Peyer's patch (tissue), 4 donors: ENCODE results near the gene MOSPD3. TPM values are rescaled to one million over a fixed set of nuclear protein-coding genes. Genes with fewer than 3 reads are reported as not detected.

ENCODE experiments used
- DNase-seq, 3 donors: peaks; one replicate each; pipeline ENCODE4 v3.0.0-alpha.2; 2017 to 2019
- H3K27ac ChIP-seq, 4 donors: fragments of 200-600 bp; sonication (generic); one replicate each; pipeline ENCODE4 v1.5.1; 2016 to 2019
- H3K27me3 ChIP-seq, 2 donors: fragments of 200-600 bp; sonication (generic); one replicate each; pipeline ENCODE4 v1.5.1; 2019
- H3K36me3 ChIP-seq, 3 donors: fragments of 200-600 bp; sonication (generic); one replicate each; pipeline ENCODE4 v1.5.1; 2016 to 2019
- H3K4me1 ChIP-seq, 4 donors: fragments of 200-600 bp; sonication (generic); one replicate each; pipeline ENCODE4 v1.5.1; 2016 to 2019
- H3K4me3 ChIP-seq, 4 donors: fragments of 200-600 bp; sonication (generic); 1 replicate in 3 of 4; 2 replicates in 1 of 4; pipeline ENCODE4 v1.5.1; 2016 to 2019; ENCODE audit warnings: mild to moderate bottlenecking in 1 of 4
- H3K9me3 ChIP-seq, 4 donors: fragments of 200-600 bp; sonication (generic); one replicate each; pipeline ENCODE4 v1.5.1; 2016 to 2019; ENCODE audit warnings: mild to moderate bottlenecking in 1 of 4
- POLR2A ChIP-seq, 2 donors: fragments of 450-650 bp; IDR thresholded peaks; one replicate each; pipeline ENCODE4 v1.5.1; 2017; ENCODE audit warnings: antibody characterized with exemption in 2 of 2, mild to moderate bottlenecking in 2 of 2, moderate library complexity in 2 of 2
- total RNA-seq, 4 donors: library from RNA; depleted of rRNA; stranded (reverse); fragments of >200 nt; gene quantifications; one replicate each; pipeline ENCODE4 v1.1.0, GENCODE V29; 2016
- TF ChIP-seq, protein P1 (sequence below), 6 experiments: fragments of 450-650 bp in 4 of 6; fragments of 200-600 bp in 2 of 6; sonication (generic) in 1 of 6; IDR thresholded peaks; one replicate each; pipeline ENCODE4 v1.5.1; 2017 to 2019; ENCODE audit warnings: antibody characterized with exemption in 6 of 6, mild to moderate bottlenecking in 3 of 6, moderate library complexity in 1 of 6

MOSPD3 gene
- total RNA-seq, 4 donors from 2014 or later = 5.0 to 14.2 (median 7.3) TPM

DNA sequence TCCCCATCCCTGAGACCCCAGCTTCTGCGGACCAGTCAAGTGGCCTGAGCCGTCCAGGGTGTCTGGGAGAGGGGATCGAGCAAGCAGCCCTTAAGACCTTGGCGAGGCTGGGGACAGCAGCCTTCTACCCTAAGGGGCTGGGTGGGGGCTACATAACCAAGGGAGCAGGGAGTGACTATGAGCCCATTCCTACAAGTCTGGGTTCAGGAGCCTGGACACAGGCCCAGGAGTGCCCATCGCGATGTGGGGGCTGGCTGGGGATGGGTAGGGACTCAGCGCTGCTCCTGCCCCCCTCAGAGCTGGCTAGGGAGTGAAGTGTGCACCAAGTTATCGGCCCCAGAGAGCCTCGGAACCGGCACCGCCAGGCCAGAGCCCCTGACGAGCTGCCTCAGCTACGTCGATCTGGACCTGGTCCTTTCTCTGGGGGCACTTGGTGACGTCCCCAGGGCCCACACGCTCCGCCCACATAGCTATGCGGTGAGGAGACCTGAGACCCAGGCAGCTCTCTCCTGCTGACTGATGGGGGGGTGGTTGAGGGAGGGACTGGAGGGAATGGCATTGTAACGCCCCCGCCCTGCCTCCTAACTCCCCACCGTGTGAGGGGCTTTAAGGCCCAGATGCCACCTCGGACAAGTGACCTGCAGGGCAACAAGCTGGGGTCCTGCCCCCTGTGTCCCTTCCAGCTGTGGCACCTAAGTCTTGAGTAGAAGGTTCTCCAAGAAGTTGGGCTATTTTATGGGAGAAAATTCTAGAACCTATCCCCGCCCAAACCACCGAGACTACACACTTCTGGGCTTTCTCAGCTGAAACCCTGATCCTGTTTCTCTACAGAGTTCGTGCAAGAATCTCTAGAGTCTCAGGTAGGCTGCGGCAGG is 41.1 kb upstream of the MOSPD3 start:
- no peak for DNase-seq
- H3K27ac ChIP-seq = no peak overlapping the region
- TF ChIP-seq POLR2A (IDR thresholded peaks at IDR 0.05) = no peak
- TF ChIP-seq, protein P1, sequence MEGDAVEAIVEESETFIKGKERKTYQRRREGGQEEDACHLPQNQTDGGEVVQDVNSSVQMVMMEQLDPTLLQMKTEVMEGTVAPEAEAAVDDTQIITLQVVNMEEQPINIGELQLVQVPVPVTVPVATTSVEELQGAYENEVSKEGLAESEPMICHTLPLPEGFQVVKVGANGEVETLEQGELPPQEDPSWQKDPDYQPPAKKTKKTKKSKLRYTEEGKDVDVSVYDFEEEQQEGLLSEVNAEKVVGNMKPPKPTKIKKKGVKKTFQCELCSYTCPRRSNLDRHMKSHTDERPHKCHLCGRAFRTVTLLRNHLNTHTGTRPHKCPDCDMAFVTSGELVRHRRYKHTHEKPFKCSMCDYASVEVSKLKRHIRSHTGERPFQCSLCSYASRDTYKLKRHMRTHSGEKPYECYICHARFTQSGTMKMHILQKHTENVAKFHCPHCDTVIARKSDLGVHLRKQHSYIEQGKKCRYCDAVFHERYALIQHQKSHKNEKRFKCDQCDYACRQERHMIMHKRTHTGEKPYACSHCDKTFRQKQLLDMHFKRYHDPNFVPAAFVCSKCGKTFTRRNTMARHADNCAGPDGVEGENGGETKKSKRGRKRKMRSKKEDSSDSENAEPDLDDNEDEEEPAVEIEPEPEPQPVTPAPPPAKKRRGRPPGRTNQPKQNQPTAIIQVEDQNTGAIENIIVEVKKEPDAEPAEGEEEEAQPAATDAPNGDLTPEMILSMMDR (IDR thresholded peaks at IDR 0.05) = no peak
- H3K4me3 ChIP-seq = no peak overlapping the region
- H3K27me3 ChIP-seq = no peaks in the 10 kb centered on the region
- peaks cover 0 to 50% (median 19%) of the 10 kb centered on the region in 4 donors for H3K4me1 ChIP-seq
- H3K9me3 ChIP-seq = no peaks in the 10 kb centered on the region
- peaks cover 0 to 25% (median 0%) of the 10 kb centered on the region in 3 donors for H3K36me3 ChIP-seq

DNA sequence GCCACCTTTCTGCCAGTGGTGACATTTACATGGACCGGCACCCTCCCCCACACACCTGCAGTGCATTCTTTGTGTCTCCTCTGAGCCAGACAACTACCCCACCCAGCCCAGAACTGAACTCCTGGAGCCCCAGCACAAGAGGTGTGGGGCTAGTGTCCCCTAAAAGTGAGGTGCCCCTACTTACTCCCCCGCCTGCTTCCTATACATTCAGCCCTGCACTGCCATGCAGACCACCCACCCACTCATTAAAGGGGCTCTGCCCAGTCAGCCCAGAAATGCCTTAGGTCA is 40.6 kb upstream of the MOSPD3 start:
- no peak overlapping the region for H3K4me3 ChIP-seq
- peaks cover 0 to 46% (median 19%) of the 10 kb centered on the region in 4 donors for H3K4me1 ChIP-seq
- H3K27me3 ChIP-seq = no peaks in the 10 kb centered on the region
- no peak for DNase-seq
- no peak overlapping the region for H3K27ac ChIP-seq
- H3K9me3 ChIP-seq = no peaks in the 10 kb centered on the region
- peaks cover 0 to 31% (median 0%) of the 10 kb centered on the region in 3 donors for H3K36me3 ChIP-seq
- TF ChIP-seq, protein P1 (IDR thresholded peaks at IDR 0.05) = no peak
- no peak for TF ChIP-seq POLR2A (IDR thresholded peaks at IDR 0.05)

DNA sequence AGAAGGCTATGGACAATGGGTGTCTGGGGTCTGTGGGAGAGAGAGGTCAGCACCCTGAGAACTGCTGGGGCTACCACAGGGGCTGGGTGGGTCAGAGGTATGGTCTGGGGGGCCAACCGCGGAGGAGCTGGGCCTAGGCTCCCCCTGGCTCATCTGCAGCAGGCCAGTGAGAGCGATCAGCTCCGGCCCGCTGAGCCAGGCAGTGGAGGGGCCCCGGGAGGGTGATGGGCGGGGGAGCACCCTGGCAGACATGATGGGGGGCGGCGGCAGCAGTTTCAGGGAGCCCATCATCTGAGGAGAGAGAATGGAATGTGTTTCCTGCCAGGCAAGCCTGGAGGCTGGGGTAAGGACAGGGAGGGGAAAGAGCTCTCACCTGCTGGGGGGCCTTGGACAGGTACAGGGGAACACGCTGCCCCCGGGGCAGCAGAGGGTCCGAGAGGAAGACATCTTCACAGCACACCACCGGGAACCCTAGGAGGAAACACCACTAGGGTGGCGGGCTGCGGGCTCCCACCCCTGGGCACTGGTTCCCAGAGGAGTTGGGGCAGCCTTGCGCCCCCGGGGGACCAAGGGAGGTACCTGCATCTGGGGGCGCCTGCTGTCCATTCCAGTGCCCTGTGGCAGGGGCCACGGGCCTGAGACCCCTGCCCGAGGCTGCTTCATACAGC is 39.9 kb upstream of the MOSPD3 start:
- peaks cover 0 to 37% (median under 1%) of the 10 kb centered on the region in 3 donors for H3K36me3 ChIP-seq
- H3K27me3 ChIP-seq = no peaks in the 10 kb centered on the region
- no peak for TF ChIP-seq POLR2A (IDR thresholded peaks at IDR 0.05)
- TF ChIP-seq, protein P1 (IDR thresholded peaks at IDR 0.05) = no peak
- H3K27ac ChIP-seq = no peak overlapping the region
- H3K9me3 ChIP-seq = no peaks in the 10 kb centered on the region
- DNase-seq = no peak
- peaks cover 0 to 41% (median 19%) of the 10 kb centered on the region in 4 donors for H3K4me1 ChIP-seq
- no peak overlapping the region for H3K4me3 ChIP-seq

DNA sequence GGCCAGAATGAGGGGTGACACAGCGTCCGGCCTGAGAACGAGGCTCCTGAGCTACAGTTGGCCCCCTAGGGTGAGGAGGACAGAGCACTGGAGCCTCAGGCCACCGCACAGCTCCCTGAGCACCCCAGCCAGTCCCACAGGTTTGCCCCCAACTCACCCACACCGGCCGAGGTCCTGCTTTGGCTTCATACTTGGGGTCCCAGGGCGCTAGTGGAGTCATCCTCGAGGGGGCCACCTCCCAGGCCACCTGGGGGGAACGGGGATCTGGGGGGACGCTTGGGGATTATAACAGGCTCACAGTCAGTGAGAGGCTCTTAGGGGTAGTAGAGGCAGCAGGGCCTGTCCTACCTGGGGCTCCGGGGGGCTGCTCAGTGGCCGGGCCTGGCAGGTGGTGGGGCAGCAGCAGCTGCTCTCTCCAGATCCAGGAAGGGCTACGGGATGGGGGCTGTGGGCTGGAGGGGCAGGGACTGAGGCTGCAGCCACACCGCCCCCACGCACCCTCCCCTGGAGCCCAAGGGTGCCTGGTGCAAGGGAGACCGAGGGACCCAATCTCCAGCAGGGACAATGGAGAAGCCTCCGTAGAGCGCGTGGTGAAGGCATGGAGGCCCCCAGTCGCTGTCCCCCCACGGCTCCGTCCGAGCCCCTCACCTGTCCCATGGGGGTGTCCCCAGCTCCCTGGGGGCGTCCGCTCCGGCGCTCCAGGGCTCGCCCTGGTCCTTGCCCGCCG is 39.2 kb upstream of the MOSPD3 start:
- H3K27me3 ChIP-seq = no peaks in the 10 kb centered on the region
- peaks cover 0 to 44% (median 4%) of the 10 kb centered on the region in 3 donors for H3K36me3 ChIP-seq
- no peak for DNase-seq
- peaks cover 0 to 34% (median 16%) of the 10 kb centered on the region in 4 donors for H3K4me1 ChIP-seq
- TF ChIP-seq POLR2A (IDR thresholded peaks at IDR 0.05) = no peak
- TF ChIP-seq, protein P1 (IDR thresholded peaks at IDR 0.05) = no peak
- no peaks in the 10 kb centered on the region for H3K9me3 ChIP-seq
- H3K4me3 ChIP-seq = no peak overlapping the region
- no peak overlapping the region for H3K27ac ChIP-seq

DNA sequence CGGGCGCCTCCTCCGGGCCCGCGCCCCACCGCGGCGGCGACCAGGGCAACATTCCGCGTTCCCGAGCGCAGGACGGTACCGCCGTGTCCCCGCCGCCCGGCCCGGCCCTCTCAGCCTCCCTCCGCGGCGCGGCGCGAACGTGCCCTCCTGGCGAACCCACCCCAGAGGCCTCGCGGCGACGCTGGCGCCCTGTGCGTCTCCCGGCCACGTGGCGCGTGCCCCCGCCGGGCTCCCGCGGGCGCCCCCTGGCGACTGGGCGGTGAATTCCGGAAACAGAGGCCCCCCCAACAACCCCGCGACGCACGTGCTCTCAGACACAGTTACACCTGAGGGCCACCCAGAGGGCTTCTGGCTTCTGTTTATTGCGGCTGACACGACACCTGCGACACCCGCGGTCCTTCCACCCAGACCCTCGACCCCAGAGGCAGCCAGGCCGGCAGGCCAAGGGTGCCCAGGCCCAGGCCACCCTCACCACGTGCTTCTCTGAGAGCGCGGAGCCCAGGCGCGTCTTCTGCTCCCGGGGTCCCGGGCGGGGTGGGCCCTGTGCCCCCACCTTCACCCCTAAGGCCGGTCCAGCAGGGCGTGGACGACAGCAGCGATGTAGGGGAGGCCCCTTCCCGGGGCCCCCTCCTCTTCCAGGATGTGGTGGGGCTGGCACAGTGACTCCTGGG is 38.5 kb upstream of the MOSPD3 start, which contains the start of gene SAP25:
TSS of gene SAP25 (minus strand) at position 210 of the 671 bp plus-strand sequence. CDS start at position 52, 158 bp downstream.
- TF ChIP-seq POLR2A (IDR thresholded peaks at IDR 0.05) = no peak
- TF ChIP-seq, protein P1 (IDR thresholded peaks at IDR 0.05) = no peak
- no peak within 1 kb of the TSS for H3K4me3 ChIP-seq
- no peaks in the 10 kb centered on the region for H3K9me3 ChIP-seq
- H3K27ac ChIP-seq = no peak within 1 kb of the TSS
- H3K27me3 ChIP-seq = no peaks in the 10 kb centered on the region
- peaks cover 0 to 27% (median 13%) of the 10 kb centered on the region in 4 donors for H3K4me1 ChIP-seq
- no peak for DNase-seq
- peaks cover 0 to 51% (median 4%) of the 10 kb centered on the region in 3 donors for H3K36me3 ChIP-seq
